ENCODE results near the gene RPUSD1. TPM values are rescaled to one million over a fixed set of nuclear protein-coding genes. Genes with fewer than 3 reads are reported as not detected.

The RPUSD1 gene
- total RNA-seq, 1 donor from 2014 or later: 27.4 TPM

DNA sequence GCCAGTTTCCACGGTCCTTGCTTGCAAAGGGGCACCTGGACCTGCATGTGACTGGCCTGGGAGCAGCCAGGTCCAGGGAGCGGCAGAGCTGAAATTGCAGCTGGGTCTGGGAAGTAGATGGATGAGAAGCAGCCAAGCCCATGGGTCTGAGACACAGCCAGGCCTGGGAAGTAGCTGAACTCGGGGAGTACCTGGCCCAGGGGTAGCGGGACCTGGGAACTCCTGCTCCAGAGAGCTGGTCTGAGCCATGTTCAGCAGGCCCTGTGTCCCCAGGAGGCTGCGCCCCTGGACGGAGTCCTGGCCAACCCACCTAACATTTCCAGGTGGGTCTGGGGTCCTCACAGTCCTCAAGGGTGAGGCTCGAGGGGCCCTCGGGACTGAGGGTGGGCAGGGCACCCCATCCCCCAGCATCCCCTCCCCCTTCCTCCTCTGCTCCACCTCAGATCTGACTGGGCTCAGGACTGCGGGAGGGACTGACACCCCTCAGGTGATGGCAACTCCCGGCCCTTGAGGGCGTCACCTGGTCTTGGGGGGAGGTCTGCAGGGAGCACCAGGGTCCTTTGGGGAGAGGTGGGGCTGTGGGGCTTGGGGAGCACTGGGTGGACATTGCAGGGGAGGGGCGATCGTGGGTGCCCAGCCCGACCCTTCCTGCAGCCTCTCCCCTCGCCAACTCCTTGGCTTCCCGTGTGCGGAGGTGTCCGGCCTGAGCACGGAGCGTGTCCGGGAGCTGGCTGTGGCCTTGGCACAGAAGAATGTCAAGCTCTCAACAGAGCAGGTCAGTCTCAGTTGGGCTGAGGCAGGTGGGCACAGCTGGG, 24.6 kb downstream of the RPUSD1 start:
- no peak overlapping the region for H3K4me3 ChIP-seq (ENCODE audit: low read depth, low read length)
- DNase-seq (ENCODE audit: low read depth) (no peak), FAIRE-seq (no peak)
- TF ChIP-seq, protein P1, sequence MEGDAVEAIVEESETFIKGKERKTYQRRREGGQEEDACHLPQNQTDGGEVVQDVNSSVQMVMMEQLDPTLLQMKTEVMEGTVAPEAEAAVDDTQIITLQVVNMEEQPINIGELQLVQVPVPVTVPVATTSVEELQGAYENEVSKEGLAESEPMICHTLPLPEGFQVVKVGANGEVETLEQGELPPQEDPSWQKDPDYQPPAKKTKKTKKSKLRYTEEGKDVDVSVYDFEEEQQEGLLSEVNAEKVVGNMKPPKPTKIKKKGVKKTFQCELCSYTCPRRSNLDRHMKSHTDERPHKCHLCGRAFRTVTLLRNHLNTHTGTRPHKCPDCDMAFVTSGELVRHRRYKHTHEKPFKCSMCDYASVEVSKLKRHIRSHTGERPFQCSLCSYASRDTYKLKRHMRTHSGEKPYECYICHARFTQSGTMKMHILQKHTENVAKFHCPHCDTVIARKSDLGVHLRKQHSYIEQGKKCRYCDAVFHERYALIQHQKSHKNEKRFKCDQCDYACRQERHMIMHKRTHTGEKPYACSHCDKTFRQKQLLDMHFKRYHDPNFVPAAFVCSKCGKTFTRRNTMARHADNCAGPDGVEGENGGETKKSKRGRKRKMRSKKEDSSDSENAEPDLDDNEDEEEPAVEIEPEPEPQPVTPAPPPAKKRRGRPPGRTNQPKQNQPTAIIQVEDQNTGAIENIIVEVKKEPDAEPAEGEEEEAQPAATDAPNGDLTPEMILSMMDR (IDR thresholded peaks at IDR 0.05; ENCODE audit: insufficient read depth, low read length, severe bottlenecking): no peak
- no peaks in the 10 kb centered on the region for H3K36me3 ChIP-seq (ENCODE audit: control insufficient read depth, insufficient read depth, low read length)
- no peaks in the 10 kb centered on the region for H3K27me3 ChIP-seq (ENCODE audit: control insufficient read depth, insufficient read depth, low read length)

DNA sequence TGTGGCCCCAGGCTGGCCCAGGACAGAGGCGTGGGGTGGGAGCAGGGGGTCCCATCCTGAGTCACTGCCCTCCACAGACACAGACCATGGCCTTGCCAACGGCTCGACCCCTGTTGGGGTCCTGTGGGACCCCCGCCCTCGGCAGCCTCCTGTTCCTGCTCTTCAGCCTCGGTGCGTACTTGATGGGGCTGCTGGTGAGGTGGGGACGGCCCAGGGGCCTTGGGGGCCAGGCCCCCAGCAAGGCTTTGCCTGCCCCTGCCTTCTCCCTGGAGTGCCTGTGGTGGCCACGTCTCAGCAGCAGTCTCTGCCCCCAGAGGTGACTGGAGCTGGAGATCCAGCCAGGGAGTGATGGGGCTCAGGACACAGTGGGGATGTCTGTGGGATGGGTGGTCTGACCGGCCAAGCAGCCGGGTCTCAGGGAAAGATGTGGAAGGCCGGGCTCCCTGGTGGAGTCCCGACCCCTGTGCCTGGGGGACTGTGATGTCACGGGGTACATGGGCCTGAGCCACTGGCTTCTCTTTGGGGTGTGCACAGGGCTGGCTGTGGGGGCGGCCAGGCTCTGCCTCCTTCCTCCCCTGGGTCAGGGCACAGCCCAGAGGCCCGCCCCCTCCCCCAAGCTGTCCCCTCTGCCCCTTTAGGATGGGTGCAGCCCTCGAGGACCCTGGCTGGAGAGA, 25.4 kb downstream of the RPUSD1 start:
- FAIRE-seq (no peak), DNase-seq (ENCODE audit: low read depth) (no peak)
- Histone ChIP-seq H3K36me3 (ENCODE audit: control insufficient read depth, insufficient read depth, low read length) (no peaks in the 10 kb centered on the region), H3K4me3 (ENCODE audit: low read depth, low read length) (no peak overlapping the region), H3K27me3 (ENCODE audit: control insufficient read depth, insufficient read depth, low read length) (no peaks in the 10 kb centered on the region)
- TF ChIP-seq, protein P1 (IDR thresholded peaks at IDR 0.05; ENCODE audit: insufficient read depth, low read length, severe bottlenecking): no peak

DNA sequence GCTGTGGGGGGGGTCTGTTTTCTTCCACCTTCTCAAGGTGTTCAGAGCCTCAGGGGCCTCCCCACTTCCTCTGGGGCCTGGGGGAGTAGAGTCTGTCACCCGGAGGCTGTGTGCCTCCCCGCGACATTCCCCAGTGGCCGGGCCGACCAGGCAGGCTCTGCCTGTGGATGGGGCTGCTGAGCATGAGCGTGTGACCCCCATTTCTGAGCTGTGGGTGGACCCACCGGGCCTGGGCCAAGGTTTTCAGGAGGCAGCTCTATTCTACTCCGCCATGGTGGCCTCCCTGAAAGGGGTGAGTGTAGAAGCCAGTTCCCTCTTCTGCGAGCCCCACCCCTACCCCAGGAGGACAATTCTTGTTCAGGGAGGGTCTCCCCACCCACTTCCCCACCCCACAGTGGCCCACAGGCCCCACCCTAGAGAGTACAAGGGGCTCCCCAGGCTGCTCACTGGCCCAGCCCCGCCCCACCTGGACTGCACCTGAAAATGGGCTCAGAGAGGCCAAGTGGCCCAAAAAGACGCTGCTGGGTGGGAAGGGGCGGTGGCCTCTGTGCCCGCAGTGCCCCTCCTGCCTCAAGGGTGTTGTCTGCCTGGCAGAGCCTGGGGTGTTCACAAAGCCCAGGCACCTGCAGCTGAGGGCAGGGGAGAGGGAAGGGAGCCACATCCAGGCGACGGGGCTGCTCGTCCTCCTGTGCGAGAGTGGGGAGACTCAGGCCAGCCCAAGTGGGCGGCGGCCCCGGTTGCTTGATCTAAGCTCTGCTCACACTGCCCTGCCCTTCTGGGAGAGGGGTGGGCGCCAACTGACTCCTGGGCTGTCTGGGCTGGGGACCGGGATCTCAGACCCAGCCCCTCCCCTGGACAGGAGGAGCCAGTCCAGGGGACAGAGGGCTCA, 26.3 kb downstream of the RPUSD1 start:
- TF ChIP-seq, protein P1 (IDR thresholded peaks at IDR 0.05; ENCODE audit: insufficient read depth, low read length, severe bottlenecking): no peak
- FAIRE-seq (no peak), DNase-seq (ENCODE audit: low read depth) (no peak)
- Histone ChIP-seq H3K27me3 (ENCODE audit: control insufficient read depth, insufficient read depth, low read length) (no peaks in the 10 kb centered on the region), H3K4me3 (ENCODE audit: low read depth, low read length) (no peak overlapping the region), H3K36me3 (ENCODE audit: control insufficient read depth, insufficient read depth, low read length) (no peaks in the 10 kb centered on the region)

DNA sequence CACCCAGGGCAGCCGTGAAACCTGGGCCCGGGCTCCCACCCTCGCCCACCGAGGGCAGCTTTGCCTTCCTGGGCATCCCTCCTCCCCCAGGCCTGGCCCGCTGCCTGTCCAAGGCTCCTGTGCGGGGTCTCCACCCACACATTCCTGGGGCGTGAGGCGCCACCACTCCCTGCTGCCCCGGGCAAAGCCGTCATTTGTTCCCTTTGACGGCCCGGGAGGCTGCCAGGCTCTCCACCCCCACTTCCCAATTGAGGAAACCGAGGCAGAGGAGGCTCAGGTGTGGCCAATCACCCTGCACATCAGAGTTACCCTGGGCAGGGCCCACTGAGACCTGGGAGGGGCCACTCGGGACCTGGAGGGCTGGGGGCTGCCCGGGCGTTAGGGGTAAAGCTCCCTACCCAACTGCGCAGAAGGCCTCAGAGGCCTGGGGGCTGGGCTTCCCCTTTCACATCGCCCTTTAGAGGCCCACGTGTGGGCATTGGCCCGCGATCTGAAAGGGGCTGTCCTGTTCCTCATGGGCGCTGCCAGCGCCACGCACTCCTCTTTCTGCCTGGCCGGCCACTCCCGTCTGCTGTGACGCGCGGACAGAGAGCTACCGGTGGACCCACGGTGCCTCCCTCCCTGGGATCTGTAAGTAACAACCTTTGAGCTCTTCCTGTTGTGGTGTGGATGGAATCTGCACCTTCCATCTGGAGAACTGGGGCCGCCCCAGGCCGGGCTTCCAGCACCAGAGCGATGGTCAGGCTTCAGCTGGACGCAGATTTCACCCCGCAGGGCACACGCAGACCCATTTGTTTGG, 27.4 kb downstream of the RPUSD1 start, which contains the start of gene MSLN:
Gene MSLN (plus strand): TSS at position 190 of the 799 bp plus-strand sequence. CDS start 1,947 bp downstream, outside the sequence.
- DNase-seq (ENCODE audit: low read depth) (peak; percentile 59), FAIRE-seq (no peak)
- Histone ChIP-seq H3K36me3 (ENCODE audit: control insufficient read depth, insufficient read depth, low read length) (no peaks in the 10 kb centered on the region), H3K27me3 (ENCODE audit: control insufficient read depth, insufficient read depth, low read length) (no peaks in the 10 kb centered on the region), H3K4me3 (ENCODE audit: low read depth, low read length) (no peak within 1 kb of the TSS)
- TF ChIP-seq, protein P1 (IDR thresholded peaks at IDR 0.05; ENCODE audit: insufficient read depth, low read length, severe bottlenecking): no peak

DNA sequence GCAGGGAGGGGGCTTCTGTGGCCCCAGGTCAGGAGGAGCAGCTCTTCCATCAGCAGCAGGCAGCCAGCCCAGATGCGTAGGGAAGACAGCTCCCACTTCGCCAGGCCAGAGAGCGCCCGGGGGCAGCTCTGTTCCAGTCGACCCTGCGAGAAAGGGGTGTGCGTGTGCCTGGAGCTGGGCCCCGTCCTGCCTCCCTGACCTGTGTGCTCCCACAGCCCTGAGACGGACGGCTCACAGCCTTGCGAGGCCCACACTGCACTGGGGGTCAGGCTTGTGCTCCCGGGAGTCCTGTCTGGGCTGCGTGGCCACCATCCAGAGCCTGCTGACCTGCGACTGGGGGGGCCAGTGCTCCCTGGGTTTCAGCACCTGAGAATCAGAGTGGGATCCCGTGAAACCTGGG, 28.1 kb downstream of the RPUSD1 start:
- Histone ChIP-seq H3K27me3 (ENCODE audit: control insufficient read depth, insufficient read depth, low read length) (no peaks in the 10 kb centered on the region), H3K36me3 (ENCODE audit: control insufficient read depth, insufficient read depth, low read length) (no peaks in the 10 kb centered on the region), H3K4me3 (ENCODE audit: low read depth, low read length) (no peak overlapping the region)
- DNase-seq (ENCODE audit: low read depth) (no peak), FAIRE-seq (no peak)
- TF ChIP-seq, protein P1 (IDR thresholded peaks at IDR 0.05; ENCODE audit: insufficient read depth, low read length, severe bottlenecking): no peak

Measured in bronchial epithelial cell (primary cell).